CD4-positive, alpha-beta T cell (primary cell): ENCODE data around the gene GORASP1. TPM values are rescaled to one million over a fixed set of nuclear protein-coding genes. Genes with fewer than 3 reads are reported as not detected.

Experiments used
- ATAC-seq: fragments of 200-7000 bp; cut with Tn5 transposase; one replicate; pipeline ENCODE4 v1.10.0; 2022; ENCODE audit warnings: mild to moderate bottlenecking; ENCODE audit not compliant: poor library complexity
- CTCF ChIA-PET: fragments of 350-600 bp; sonication (Branson Sonifier 250); formaldehyde crosslinking; loops from one replicate; lab custom pipeline; 2021; ENCODE audit warnings: antibody characterized with exemption, inconsistent platforms; lab: Charles Lee
- POLR2A ChIA-PET: fragments of 350-600 bp; sonication (Branson Sonifier 250); formaldehyde crosslinking; loops from one replicate; lab custom pipeline; 2021; ENCODE audit warnings: antibody characterized with exemption, inconsistent platforms; lab: Charles Lee
- DNase-seq, 14 experiments: peaks; one replicate each; pipeline ENCODE4 v3.0.0-alpha.2; 2013 to 2020; ENCODE audit warnings: mixed read lengths in 2 of 14
- H3K27ac ChIP-seq, 2 donors: one replicate each; pipeline versions ENCODE4 v1.5.1 to v1.7.0; 2013; ENCODE audit warnings: low read length in 2 of 2, low read depth in 1 of 2, mild to moderate bottlenecking in 1 of 2
- H3K27me3 ChIP-seq, 2 experiments: 1 replicate in 1 of 2; 2 replicates in 1 of 2; pipeline versions ENCODE4 v1.6.1 to v1.7.0; 2013; ENCODE audit warnings: low read length in 2 of 2, control low read depth in 1 of 2, mild to moderate bottlenecking in 1 of 2, moderate library complexity in 1 of 2; ENCODE audit not compliant: insufficient read depth in 2 of 2, control insufficient read depth in 1 of 2
- H3K36me3 ChIP-seq: one replicate; pipeline ENCODE4 v1.6.1; 2013; ENCODE audit warnings: low read length, control low read depth; ENCODE audit not compliant: insufficient read depth
- H3K4me1 ChIP-seq: one replicate; pipeline ENCODE4 v1.6.1; 2013; ENCODE audit warnings: low read length, control low read depth; ENCODE audit not compliant: insufficient read depth
- H3K4me3 ChIP-seq: one replicate; pipeline ENCODE4 v1.5.1; 2013; ENCODE audit warnings: mild to moderate bottlenecking, low read length, moderate library complexity
- H3K9me3 ChIP-seq, 2 experiments: 1 replicate in 1 of 2; 2 replicates in 1 of 2; pipeline versions ENCODE4 v1.6.1 to v1.7.0; 2013; ENCODE audit warnings: low read length in 2 of 2, mild to moderate bottlenecking in 2 of 2, control low read depth in 1 of 2, moderate library complexity in 1 of 2; ENCODE audit not compliant: control insufficient read depth in 1 of 2, insufficient read depth in 1 of 2
- H3K27ac Mint-ChIP-seq: one replicate; pipeline ENCODE4 v1.8.0; 2020; ENCODE audit warnings: mixed read lengths
- H3K27me3 Mint-ChIP-seq: one replicate; pipeline ENCODE4 v1.8.0; 2021; ENCODE audit warnings: mixed read lengths
- H3K36me3 Mint-ChIP-seq: one replicate; pipeline ENCODE4 v1.8.0; 2021; ENCODE audit warnings: low read depth, mixed read lengths
- H3K4me1 Mint-ChIP-seq: one replicate; pipeline ENCODE4 v1.8.0; 2021; ENCODE audit warnings: low read depth, mixed read lengths
- H3K4me3 Mint-ChIP-seq: one replicate; pipeline ENCODE4 v1.8.0; 2020; ENCODE audit warnings: mild to moderate bottlenecking, mixed read lengths
- H3K9me3 Mint-ChIP-seq: one replicate; pipeline ENCODE4 v1.8.0; 2020; ENCODE audit warnings: mixed read lengths
- intact Hi-C, 2 experiments: fragments of 100-400 bp; cut with DNase I in 1 of 2; cut with micrococcal nuclease in 1 of 2; formaldehyde crosslinking; loops; one replicate each; pipeline versions ENCODE4 v1.15.1 to v1.9.0; 2023 to 2025; cut with DNase I, micrococcal nuclease
- total RNA-seq, 174 experiments: library from RNA in 2 of 174; stranded (reverse) in 2 of 174; gene quantifications; one replicate each; pipeline ENCODE4 v1.2.3 and lab custom pipeline; 2021 to 2026
- TF ChIP-seq, protein P1 (sequence below): fragments of 200-600 bp; IDR thresholded peaks from one replicate; pipeline ENCODE4 v1.8.0; 2022; ENCODE audit warnings: antibody characterized with exemption, mild to moderate bottlenecking

GORASP1 gene
- total RNA-seq, 2 experiments from 2014 or later, result 29.1 to 31.5 TPM

DNA sequence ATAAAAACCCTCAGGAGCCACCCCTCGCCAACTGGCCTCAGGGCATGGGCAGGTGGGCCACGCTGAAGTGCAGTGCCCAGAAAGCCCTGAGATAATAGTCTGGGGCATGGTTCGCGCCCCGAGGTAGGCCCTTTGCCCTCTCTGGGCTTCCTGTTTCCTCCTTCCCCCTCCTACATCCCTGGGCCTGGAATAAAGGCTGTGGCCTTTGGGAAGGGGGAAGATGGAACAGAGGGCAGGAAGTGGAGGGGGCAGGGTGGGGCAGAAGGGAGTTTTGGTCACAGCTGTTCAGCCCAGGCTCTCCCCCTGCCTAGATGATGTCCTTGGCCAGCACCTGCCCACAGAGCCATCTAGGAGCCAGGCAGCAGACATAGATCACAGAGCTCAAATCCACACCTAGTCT, 34.6 kb upstream of the GORASP1 start:
- Mint-ChIP-seq H3K36me3 (peaks cover 81% of the 10 kb centered on the region), H3K4me3 (peak overlapping the region; percentile 55), H3K4me1 (peaks cover 48% of the 10 kb centered on the region), H3K27ac (peak overlapping the region; percentile 68), H3K27me3 (no peaks in the 10 kb centered on the region), H3K9me3 (no peaks in the 10 kb centered on the region)
- ATAC-seq (no peak), DNase-seq (no peak)
- intact Hi-C loops, result loop anchor here in 1 of 2 experiments (10.0 kb wide), 1 partner anchor 87 kb away; the partner anchor contains the start of genes SCN11A and WDR48
- Histone ChIP-seq H3K27me3 (no peaks in the 10 kb centered on the region), H3K4me3 (no peak overlapping the region), H3K27ac (no peak overlapping the region), H3K36me3 (peaks cover 69% of the 10 kb centered on the region), H3K9me3 (no peaks in the 10 kb centered on the region), H3K4me1 (peaks cover 34% of the 10 kb centered on the region)
- TF ChIP-seq, protein P1, sequence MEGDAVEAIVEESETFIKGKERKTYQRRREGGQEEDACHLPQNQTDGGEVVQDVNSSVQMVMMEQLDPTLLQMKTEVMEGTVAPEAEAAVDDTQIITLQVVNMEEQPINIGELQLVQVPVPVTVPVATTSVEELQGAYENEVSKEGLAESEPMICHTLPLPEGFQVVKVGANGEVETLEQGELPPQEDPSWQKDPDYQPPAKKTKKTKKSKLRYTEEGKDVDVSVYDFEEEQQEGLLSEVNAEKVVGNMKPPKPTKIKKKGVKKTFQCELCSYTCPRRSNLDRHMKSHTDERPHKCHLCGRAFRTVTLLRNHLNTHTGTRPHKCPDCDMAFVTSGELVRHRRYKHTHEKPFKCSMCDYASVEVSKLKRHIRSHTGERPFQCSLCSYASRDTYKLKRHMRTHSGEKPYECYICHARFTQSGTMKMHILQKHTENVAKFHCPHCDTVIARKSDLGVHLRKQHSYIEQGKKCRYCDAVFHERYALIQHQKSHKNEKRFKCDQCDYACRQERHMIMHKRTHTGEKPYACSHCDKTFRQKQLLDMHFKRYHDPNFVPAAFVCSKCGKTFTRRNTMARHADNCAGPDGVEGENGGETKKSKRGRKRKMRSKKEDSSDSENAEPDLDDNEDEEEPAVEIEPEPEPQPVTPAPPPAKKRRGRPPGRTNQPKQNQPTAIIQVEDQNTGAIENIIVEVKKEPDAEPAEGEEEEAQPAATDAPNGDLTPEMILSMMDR, result no peak
- CTCF ChIA-PET, result no interaction called here
- POLR2A ChIA-PET, result no interaction called here

DNA sequence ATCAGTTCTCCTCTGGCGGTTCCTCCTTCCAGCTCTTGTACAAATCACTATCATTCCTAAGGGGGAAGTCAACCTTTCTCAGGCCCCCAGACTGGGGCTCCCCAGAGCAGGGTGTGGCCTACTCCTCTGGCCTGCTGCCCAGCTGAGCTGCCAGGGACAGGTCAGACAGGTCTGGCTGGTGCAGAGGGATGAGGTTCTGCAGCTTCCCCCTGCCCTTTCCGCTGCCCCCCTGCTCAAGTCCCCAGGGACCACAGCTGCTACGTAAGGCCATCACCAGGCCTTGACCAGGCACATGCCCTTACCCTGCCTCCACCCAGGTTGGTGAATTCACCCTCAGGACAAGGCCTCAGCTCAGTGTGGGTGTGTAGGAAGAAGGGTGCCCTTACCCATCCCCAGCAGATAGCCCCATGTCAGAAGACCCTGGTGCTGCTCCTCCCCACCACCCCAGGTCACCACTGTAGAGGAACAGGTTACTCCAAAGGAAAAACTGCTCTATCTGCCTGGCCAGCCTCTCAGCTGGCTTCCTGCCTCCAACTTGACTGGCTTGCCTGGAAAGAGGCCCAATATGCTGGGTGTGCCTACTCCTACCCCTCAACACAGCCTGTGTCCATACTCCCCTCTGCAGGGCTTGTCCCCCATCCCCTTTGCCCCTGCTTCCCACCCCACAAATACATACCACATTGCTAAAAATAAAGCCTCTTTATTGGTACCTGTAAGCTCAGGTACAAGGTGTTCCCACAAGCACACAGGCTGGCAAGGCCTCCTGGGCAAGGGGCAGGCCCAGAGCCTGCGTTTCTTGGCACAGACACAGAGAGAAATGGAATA, 34.0 kb upstream of the GORASP1 start:
- CTCF ChIA-PET, result interaction anchor here (1.3 kb wide), 1 partner anchor 10 kb away, joined by 3 read pairs; no protein-coding TSS in a partner anchor

DNA sequence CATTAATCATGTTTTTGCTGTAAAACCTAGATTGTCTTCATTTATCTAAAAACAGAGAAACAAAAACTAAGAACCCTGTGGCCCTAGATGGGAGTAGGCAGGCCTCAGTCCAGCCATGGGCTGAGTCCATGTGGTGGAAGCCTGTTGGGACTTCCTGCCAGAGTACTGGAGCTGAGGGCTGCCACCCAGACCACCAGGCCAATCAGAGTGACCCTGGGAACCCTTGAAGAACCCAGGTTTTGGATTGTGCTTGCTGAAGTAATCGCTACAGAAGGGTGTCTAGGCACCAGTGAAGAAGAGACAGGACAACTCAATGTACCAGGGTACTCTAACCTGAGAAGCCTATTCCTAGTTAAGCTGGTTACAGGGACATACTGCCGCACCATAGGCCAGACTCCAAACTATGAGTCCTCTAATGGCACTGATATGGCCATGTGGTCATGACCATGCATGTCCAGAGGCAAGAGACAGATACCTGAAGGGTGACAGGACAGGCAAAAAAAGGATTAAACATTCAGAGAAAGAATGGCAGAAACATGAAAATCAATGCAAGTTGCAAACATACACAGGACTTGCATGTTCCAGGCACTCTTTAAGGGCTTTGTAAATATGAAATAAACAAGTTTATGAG, 33.0 kb upstream of the GORASP1 start:
- H3K27ac Mint-ChIP-seq, result peak overlapping the region; percentile 68
- no peak for ATAC-seq
- ChIA-PET POLR2A (interaction anchor here (1.4 kb wide), 1 partner anchor 9 kb away, joined by 3 read pairs; no protein-coding TSS in a partner anchor), CTCF (interaction anchor here (1.3 kb wide), 1 partner anchor 9 kb away, joined by 3 read pairs; no protein-coding TSS in a partner anchor)
- intact Hi-C loops, result loop anchor here in 1 of 2 experiments (10.0 kb wide), 1 partner anchor 86 kb away; the partner anchor contains the start of genes SCN11A and WDR48
- peaks cover 65% of the 10 kb centered on the region for H3K36me3 Mint-ChIP-seq
- peaks cover 32% of the 10 kb centered on the region for H3K4me1 Mint-ChIP-seq
- no peaks in the 10 kb centered on the region for H3K27me3 ChIP-seq
- peak overlapping the region; percentile 52 for H3K4me3 Mint-ChIP-seq
- no peak overlapping the region for H3K27ac ChIP-seq
- TF ChIP-seq, protein P1, result no peak
- H3K9me3 Mint-ChIP-seq, result no peaks in the 10 kb centered on the region
- peaks cover 21% of the 10 kb centered on the region for H3K4me1 ChIP-seq
- no peak overlapping the region for H3K4me3 ChIP-seq
- DNase-seq, result no peak
- H3K27me3 Mint-ChIP-seq, result no peaks in the 10 kb centered on the region
- no peaks in the 10 kb centered on the region for H3K9me3 ChIP-seq
- peaks cover 58% of the 10 kb centered on the region for H3K36me3 ChIP-seq

More for the DNA sequence above, 34.0 kb upstream of the GORASP1 start:
- peak overlapping the region; percentile 68 for H3K27ac Mint-ChIP-seq
- POLR2A ChIA-PET, result interaction anchor here (1.4 kb wide), 1 partner anchor 8 kb away, joined by 3 read pairs; no protein-coding TSS in a partner anchor
- Histone ChIP-seq H3K4me1 (peaks cover 27% of the 10 kb centered on the region), H3K27me3 (no peaks in the 10 kb centered on the region), H3K27ac (no peak overlapping the region), H3K9me3 (no peaks in the 10 kb centered on the region), H3K4me3 (no peak overlapping the region), H3K36me3 (peaks cover 67% of the 10 kb centered on the region)
- no peaks in the 10 kb centered on the region for H3K27me3 Mint-ChIP-seq
- ATAC-seq (peak; percentile 4), DNase-seq (peak in 2 of 14 experiments; percentile 38 to 51)
- peak overlapping the region; percentile 55 for H3K4me3 Mint-ChIP-seq
- TF ChIP-seq, protein P1, result no peak
- intact Hi-C loops, result loop anchor here in 1 of 2 experiments (10.0 kb wide), 1 partner anchor 87 kb away; the partner anchor contains the start of genes SCN11A and WDR48
- peaks cover 41% of the 10 kb centered on the region for H3K4me1 Mint-ChIP-seq
- no peaks in the 10 kb centered on the region for H3K9me3 Mint-ChIP-seq
- H3K36me3 Mint-ChIP-seq, result peaks cover 74% of the 10 kb centered on the region
